Measurements from ENCODE around the gene NELL1.

The NELL1 gene

DNA sequence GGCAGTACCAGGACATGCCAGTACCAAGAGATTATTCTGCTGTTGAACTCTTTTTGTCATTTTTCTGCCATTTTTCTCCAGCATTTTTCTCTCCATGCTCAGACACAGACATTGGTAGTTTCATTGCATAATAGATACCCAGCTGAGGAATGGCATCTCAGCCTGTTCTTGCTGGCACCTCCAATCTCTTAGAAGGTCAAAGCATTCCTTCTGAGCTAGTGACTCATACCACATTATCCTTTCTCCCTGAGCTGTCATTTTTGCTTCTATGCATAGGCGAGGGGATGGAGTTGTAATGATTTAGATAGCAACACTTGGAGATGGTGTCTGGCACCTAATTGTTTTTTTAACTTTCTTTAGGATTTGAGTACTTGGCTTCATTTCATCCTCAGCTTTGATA lies 321.1 kb downstream of the NELL1 start:
- DNase-seq, result no peak

DNA sequence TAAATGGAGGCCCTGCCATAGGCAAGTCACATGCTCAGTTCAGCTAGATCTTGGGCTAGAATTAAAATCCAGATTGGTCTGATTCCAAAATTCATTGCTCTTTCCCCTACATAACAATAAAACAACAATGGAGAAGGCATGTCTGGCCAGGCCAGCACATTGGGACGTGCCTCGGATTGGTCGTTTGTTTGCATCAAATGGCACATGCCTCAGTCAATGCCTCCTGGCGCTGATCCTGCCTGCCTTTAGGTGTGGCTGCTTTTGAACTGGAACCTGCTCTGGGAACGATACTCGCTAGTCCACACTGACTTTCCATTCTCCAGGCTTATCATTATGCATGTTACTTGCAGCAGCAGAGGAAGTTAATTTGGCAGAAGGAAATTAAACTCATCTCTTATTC lies 322.1 kb downstream of the NELL1 start:
- no peak for DNase-seq

DNA sequence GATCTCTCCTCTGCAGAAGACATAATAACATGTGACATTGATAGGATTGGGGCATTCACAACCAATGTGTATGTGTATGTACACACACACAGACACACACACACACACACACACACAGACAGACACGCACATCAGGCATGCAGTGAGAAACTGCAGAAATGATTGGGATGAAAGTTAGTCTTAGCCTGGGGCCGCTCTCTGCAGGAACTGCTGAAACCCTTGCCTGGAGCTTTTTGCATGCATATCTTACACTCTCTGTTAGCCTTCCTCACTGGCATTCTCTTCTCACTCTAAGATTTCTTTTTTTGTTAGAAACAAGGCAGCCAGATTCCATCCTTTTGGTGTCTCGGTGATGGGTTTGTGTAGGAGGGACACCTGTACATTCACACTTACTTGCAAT lies 337.9 kb downstream of the NELL1 start:
- DNase-seq, result no peak

DNA sequence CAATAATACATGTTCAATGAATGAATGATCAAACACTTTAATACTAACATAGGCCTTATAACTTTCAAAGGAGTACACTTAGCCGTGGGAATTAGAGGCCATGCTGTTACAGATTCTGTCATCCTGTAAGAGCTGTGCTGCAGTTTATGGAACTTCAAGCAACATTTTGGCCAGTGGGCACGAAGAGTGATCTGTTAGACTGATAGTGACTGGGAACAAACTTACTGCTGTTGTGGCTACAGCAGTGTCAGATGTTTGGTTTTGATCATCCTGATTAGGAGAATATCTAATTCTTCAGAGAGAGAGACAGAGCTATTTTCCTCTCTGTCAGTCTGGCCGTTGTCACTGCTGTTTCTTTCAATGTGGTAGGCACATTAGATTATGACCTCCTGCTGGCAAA lies 348.9 kb downstream of the NELL1 start:
- DNase-seq, result no peak

DNA sequence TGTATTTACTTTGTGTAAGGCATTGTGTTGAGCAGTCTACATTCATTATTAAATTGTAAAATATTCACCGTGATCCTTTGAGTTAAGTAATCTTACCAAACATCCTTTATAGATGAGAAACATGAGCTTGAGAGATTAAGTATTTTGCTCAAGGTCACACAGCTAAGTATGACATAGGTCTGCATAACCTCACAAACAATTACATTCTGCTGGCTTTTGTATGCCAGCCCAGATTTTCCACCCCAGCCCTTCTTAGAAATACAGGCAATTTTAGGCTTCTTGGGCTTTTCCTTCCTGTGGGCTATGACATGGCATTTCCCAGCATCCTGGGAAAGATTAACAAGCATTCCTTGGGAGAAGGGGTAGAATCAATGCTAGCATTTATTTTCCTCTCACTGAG lies 357.3 kb downstream of the NELL1 start:
- no peak for DNase-seq

DNA sequence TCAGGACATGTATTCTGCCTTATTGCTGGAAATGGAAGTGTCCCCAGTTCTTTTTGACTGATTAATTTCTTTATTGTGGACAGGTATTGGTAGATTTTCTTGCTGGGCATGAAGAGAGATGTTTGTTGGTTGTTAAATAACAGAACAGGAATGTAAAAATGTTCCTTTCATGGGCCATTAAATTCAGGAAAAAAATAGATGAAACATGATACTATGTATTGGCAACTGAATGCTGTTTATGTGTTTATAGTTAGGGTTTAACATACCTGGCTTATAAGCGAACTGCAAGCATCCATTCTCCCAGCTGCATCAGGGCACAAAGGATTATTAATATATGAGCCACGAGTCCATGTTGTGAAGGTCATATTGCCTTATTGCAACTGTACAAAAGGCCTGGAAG lies 368.5 kb downstream of the NELL1 start:
- DNase-seq, result no peak

DNA sequence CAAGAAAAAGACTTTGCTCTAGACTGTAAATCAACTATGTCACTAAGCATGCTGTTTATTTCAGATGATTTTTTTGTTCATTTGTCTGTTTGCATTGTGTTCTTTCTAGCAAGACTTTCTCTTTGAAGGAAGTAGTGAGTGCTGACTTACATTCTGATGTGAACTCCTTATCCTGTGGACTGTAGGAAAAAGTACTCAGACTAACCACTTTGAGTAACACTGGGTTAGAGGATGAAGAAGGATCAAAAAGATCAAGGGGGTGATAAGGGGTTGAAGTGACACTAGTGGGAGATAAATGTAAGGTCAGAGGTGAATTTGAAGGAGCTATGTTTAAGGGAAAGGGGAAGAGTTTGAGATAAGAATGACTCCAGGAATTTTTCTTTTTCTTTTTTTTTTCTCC lies 369.4 kb downstream of the NELL1 start:
- DNase-seq, result no peak

DNA sequence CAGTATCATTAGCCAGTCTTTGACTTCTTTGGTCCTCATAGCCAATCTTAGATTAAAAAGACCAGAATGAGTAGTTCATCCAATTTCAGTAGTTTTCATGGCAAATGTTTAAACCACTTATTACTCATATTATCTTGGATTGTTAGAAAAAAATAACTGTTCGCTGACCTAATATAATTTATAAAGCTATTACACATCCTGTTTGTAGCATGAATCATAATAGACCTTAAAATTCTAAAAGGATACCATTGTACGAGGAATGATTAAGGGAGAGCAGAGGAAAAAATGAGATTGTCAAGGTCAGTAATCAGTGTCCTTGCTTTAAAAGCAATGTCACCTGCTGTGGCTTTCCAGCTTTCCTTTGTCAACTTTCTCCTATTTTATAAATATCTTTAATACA lies 371.2 kb downstream of the NELL1 start:
- no peak for DNase-seq

DNA sequence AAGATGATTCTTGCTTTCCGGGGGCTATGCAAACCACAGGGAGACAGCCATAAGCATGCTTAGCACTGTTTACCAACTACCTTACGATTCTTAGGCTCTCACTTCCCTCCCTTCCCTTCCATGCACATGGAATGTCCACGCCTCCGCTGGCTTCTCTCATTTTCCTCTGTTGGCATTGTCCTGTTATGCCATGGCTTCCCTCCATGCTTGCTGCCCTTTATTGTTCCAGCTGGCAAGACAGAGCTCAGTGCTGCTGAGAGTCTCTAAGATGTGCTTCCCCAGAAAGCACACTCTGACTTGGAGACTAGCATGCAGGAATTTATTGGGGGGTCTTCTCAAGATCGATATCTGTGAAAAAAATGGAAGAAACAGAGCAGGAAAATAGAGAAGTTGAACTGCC lies 379.2 kb downstream of the NELL1 start:
- no peak for DNase-seq

DNA sequence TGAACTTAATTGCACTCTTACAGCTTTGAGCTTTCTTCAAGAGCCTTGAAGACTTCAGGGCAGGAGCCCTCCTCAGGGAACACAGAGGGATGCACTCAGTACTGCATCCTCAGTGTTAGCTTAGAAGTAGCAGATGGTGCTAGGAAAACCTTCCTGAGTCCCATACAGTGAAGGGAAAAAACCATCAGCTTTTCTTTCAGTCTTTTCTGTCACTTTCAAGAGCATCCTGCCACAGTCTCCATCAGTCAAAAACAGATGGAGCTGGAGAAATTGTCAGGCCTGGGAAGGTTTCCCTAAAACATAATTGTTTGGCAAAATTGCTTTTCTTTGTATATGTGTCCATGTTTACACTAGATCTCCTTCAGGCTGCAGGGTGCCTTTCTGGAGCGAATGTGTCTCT lies 384.1 kb downstream of the NELL1 start:
- DNase-seq, result no peak

DNA sequence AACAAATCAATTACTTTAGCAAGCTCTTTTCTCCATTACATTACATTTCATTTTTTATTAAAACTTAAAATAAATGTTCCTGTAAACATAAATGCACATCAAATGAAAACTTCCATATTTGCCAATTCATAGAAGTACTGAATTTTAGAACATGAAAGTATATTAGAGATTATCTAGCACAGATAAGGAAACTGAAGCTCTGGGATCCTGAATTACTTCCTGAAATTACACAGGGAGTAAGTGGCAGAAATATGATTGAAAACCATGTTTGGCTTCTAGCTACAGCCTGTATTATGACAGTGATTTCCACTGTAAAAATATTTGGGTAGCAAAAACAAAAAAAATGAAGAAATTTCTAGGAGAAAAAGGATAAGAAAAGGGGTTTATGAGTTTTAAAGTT lies 387.3 kb downstream of the NELL1 start:
- no peak for DNase-seq

DNA sequence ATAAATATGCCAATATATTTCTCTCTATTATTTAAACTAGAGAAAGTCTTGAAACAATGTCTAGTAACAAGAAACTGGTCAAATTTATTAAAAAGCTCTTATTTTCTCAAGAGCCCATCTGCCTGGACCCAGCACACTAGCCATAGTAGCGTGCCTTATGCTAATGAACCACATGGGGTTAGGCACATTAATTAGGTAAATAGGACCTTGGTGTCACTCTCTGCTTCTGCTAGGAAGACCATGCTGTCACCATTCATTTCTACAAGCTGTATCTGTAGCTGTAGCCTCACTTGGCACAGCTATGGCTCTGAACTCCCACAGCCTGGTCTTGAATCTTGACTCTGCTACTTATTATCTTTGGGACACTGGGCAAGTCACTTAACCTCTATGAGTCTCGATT lies 390.5 kb downstream of the NELL1 start:
- DNase-seq, result no peak

DNA sequence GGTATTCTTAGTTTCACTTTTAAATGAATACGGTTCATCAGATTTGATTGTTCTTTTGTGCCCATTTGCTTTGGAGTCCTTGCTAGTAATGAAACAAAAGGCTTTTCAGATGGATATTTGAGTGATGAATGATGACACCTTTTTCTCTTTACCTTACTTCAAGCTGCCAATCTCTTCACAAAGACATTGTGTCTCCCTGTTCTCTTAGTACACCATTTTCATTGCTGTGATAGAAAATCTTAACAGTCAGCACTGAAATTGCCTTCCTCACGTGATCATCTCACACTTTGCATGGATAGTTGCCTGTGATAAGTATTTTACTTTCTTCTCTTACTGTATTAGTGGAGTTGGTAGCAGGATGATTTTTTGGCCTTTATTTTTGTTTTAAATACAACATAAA lies 396.6 kb downstream of the NELL1 start:
- DNase-seq, result no peak

DNA sequence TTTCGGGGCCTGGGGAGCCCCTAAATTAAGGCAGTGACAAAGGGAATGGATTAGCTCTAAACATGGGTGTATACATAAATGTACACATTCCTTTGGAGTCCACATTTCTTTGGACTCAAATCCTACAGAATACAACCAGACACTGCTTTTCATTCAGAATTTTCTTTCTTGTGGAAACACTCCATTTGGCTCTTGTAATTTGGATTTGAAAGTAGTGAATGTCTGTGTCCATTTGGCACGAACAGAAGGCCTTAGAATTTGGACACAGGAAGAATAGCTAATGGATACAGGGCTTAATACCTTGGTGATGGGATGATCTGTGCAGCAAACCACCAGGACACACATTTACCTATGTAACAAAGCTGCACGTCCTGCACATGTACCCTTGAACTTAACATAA lies 399.5 kb downstream of the NELL1 start:
- no peak for DNase-seq

DNA sequence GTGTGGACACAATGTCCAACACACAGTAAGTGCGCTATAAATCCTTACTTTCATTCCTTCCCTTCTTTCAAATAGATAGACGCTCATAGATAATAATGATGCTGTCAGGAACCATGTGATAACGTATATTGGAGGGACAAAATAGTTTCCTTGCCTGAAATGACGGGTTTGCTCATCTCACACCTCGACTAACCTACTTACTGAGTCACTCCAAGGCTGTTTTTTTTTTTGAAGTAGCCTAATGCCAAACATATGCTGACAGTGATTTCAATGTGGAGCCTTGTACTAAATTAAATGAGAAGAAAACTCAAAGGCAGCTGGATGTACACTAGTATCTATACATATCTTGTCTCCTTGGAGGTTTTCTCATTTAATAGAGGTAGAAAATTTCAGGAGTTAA lies 400.5 kb downstream of the NELL1 start:
- DNase-seq, result no peak

DNA sequence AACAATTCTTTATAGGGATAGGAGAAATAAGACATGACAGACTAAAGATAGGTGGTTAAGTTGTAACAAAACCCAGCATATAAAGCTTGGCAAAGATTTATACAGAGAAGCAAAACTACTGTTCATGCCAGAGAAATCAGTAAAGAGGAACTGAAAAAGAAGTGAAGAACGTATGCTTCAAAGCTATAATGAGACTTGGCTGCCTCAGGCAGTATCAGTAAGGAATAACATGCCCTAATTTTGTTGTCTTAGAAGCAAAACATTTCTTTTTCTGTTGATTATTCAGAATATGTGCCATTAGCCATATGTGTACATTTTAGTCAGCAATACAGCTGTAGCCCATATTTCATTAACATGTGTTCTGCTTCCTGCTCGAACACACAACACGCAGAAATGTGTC lies 403.2 kb downstream of the NELL1 start:
- no peak for DNase-seq

DNA sequence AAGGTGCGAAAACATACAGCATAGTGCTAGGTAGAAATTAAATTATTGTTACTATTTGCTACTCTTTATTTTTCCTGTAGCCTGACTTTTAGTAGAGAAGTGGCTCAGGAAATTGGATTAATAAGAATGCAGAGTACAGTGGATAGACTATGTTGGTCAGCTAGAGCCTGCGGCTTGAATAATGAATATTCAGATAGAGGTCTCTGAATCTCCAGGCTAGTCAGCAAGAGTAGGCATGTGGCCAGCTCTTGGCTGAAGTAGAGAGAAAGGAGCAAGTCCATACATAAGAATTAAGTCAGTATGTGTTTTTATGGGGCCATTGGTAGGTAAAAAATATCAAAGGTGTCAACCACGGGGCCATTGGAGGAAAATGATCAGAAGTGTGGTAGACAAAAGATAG lies 413.5 kb downstream of the NELL1 start:
- no peak for DNase-seq

DNA sequence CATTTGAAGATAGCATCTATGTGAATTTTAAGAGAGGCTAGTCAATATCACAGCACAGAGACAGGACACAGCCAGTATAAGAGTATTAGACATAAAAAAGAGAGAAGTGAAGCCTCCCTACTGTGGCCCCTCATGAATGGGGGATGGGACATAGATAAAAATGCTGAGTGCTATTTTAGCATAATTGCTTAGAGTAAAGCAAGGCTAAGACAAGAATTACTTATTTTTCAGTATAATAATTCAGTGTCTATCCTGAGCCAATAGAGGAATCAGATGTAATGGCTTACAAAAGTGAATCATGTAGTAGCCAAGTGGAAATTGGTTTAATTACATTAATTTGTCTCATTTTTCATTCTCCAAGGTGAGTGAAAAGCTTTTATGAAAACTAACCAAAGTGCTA lies 419.5 kb downstream of the NELL1 start:
- DNase-seq, result no peak

DNA sequence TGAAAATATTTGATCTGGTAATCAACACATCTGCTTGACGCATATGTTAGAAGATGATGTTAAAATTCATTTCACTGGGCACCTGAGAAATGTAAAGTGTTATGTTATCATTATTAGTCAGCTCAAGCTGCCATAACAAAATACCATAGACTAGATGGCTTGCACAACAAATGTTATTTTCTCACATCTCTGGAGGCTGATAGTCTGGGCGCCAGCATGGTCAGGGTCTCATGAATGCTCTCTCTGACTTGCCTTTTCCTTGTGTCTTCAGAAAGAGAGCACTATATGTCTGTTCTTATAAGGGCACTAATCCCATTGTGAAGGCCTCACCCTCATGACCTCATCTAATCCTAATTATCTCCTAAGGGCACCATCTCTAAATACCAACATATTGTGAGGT lies 435.3 kb downstream of the NELL1 start:
- no peak for DNase-seq

DNA sequence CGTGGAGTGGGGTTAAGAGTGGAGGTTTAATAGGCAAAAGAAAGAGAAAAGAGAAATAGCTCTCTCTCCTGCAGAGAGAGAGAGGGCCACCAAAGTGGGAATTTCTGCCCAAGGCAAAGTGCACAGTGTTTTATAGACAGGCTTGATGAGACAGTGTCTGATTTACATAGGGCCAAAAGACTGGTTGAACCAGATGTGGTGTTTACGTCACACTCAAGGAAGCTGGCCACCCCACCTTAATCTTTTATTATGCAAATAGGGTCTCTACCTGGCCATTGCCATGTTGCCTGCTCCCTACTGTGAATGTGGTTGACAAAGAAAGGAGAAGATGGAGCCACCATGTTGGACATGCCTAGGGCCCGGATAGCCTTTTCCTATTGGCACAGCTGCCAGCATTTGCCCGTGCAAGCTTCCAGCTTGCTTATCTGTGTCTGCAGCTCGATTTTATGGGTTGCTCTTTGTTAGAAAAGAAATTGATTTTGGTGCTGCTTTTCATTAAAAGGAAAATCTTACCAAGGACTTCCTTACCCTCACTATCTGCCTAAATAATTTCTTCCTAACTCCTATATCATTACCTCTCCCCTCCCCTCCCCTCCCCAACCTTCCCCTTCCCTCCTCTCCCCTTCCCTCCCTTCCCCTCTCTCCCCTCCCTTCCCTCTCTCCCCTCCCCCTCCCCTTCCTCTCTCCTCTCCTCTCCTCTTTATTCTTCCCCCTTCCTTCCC lies 436.0 kb downstream of the NELL1 start:
- DNase-seq, result no peak

DNA sequence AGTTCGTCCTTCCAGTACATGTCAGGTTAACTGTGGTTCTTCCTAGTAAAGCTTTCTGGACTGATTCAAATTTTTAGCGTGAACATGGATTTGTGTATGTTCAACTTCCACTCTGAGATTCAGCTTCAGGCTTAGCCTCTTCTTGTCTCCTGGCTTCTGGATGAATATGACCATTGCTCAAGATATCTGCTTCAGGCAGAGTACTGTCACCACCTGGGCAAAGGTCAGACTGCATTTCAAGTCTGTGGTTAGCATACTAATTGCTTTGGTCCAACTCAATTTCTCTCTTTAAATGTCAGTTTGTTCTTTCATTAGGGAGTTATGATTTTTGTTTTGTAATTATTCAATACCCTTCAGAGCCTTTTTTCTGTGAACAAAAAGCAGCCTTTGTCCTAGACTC lies 440.0 kb downstream of the NELL1 start:
- DNase-seq, result no peak

DNA sequence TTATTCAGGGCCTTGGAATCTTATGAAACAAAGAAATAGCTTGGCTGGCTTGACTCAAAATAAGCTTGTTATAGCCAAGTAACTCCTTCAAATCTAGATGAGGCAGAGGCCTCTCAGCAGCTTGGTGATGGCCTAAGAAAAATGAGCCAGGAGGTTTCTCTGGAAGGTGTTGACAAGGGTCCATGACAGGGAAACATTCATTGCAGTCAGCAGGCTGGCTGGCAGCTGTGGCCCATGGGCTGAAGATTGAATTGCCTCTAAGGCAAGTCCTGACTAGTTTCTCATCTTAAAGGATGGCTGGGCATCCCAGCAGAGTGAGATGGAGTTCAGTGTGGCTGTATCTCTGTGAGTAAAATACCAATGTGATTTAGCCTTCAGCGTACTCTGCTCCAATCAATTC lies 441.0 kb downstream of the NELL1 start:
- DNase-seq, result no peak

DNA sequence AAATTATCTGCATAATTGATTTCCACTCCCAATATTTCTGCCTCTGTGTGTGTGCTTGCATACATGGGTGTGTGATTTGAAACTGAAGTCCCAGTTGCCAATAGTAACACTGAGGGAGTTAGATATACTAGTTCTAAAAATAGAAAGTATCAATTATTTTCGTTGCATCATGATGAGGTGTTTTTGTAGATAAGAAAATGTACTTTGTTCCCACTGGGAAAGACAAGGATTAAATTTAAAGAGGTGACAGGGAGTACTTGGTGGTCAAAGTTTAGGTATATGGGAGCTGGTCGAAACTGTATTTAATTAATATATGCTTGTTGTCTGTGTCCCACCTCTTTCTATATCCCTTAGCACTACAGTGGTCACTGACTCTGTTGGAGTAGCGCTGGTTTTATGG lies 444.5 kb downstream of the NELL1 start:
- no peak for DNase-seq

DNA sequence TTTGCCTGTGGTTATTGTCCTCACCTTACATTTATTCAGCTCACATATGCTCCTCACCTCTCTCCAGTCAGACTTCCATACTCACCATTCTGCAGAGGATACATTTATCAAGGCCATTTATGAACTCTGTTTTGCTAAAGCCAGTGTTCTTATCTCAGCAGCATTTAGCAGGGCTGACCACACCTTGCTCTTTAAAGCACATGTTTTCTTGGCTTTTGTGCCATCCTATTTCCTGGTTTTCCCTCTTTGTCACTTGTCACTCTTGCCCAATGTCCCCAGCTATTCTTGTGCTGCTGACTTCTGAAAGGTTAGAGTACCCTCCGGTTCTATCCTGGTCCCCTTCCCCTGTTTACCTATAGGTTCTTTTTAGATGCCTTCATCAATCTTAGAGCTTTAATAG lies 446.6 kb downstream of the NELL1 start:
- no peak for DNase-seq

DNA sequence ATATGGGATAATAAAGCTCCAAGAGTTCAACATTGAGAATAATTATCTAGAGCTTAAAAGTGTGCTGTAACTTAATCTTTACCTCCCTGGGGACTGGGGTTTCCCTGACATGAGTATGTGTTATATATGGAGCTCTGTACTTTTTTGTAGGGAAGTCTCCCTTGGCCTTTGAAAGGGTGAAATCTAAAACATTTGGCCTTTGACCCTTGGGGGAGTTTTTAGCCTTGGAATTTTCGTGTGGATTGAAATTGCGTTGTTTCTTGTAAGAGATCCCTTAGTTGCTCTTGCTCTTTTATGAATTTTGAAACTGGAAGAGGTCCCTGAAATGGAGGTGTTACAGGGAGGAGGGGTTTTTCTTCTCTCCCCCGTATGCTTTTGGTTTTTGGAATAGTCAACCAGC lies 450.0 kb downstream of the NELL1 start:
- no peak for DNase-seq

DNA sequence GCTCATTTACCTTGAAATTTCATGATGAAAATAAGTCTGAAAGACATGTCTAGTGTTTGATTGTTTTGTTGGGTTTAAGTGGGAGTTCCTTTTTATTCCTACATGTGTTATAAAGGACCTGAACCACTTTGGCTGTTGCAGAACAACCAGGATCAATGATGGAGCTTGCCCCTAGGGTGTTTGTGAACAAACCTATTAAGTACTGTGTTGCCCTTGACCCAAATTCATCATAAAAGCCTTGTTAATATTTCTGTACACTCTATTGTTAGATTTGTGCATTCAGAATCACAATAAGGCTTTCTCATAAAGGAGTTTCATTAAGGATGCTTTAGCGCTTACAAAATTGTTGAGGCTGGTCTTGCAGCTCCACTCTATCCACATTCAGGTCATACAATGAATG lies 452.6 kb downstream of the NELL1 start:
- no peak for DNase-seq

Data from activated CD4-positive, alpha-beta T cell treated with anti-CD3 and anti-CD28 coated beads for 4 hours (primary cell).